Stimulated activated CD4-positive, alpha-beta T cell treated with anti-CD3 and anti-CD28 coated beads, Interleukin-15, amount 100 ng/mL, for 24 hours (primary cell): ENCODE results near the gene NMT1.
A peak's percentile ranks its signal among the peaks of the same experiment; 100 is the strongest.

ENCODE experiments used
- DNase-seq: peaks from one replicate; pipeline ENCODE4 v3.0.0-alpha.2; 2020

The NMT1 gene

DNA sequence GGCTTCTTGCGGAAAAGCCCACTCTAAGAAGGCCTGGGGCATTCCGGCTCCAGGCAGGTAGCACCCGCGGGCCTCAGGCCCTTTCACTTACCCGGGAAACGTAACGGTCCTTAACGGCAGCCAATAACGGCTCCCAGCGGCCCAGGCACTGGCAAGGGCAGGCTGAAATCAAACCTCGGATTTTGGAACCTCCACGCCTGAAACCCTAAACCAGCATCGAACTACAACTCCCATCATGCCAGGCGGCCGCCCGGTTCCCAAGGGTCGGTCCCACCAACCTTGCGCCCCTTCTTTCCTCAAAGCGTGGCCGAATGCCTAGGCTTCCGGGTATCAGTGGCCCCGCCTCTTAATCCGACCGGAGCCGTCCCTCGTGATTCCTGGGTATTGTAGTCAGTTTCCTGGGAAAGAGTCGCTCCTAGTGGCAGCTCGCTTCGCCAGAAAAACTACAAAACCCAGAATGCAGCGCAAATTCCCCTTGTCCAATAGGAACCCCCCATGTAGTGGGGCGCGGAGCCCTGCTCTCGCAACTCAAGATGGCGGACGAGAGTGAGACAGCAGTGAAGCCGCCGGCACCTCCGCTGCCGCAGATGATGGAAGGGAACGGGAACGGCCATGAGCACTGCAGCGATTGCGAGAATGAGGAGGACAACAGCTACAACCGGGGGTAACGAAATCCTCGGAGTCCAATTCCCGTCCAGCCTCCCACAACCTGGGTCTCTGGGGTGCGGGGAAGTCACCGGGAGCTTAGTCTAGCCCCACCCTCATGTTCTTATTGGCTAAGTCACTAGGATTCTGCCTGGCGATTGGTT is at the start of gene NMT1:
NMT1 (plus strand) TSS at position 521 of the 809 bp plus-strand sequence; CDS start at position 534, 13 bp downstream.
- DNase-seq: peak; percentile 98

DNA sequence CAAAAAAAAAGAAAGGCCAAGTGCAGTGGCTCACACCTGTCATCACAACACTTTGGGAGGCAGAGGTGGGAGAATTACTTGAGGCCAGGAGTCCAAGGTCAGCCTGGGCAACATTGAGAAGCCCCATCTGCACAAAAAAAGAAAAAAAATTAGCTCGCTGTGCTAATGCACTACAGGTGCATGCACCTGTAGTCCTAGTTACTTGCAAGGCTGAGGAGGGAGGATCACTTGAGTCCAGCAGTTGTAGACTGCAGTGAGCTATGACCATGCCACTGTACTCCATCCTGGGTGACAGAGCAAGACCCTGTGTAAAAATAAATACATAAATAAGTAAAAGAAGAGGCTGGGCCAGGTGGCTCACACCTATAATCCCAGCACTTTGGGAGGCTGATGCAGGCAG is 49.4 kb upstream of the NMT1 start:
- DNase-seq: no peak

GRCh38 chr17:45013021-45013997 is 47.8 kb upstream of the NMT1 start:
- DNase-seq: no peak

GRCh38 chr17:45016237-45016636 is 44.9 kb upstream of the NMT1 start:
- DNase-seq: no peak

GRCh38 chr17:45016823-45017222 is 44.3 kb upstream of the NMT1 start:
- no peak for DNase-seq

GRCh38 chr17:45018514-45018847 is 42.6 kb upstream of the NMT1 start:
- no peak for DNase-seq

GRCh38 chr17:45018848-45019711 is 42.0 kb upstream of the NMT1 start:
- DNase-seq: peak; percentile 61

DNA sequence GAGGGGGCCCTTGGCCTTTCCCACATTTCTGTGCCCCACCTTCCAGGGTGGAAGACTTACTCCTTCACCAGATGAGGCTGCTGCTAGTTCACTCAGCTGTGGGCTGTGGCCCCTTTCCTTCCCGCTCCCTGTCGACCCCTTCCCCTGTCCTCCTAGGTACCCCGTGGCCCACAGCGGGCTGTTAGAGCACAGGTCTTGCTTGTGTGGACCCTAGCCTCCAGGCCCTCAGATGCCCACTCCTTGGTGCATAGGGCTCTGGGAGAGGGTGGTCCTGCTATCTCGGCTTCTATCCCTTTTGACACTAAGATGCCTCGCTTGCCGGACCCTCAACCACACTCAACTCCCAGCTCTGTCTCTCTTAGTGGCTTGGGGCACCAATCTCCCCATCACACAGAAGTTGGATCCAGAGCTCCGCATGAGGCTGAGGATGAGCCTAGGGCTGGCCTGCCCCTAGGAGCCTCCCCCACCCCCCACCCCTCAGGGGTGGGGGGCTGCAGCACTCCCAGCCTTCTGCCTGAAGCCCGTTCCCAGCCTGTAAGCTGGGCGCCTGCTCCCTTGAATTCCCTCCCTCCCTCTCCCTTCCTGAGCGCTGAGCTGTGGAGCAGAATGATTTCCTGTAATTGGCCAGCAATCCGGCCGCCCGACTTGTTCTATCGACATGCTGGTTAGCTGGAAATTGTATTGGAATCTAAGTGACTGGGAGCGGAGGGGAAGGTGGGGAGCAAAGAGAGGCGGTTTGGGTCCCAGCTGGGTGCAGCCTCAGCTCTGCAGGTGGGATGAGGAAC is 40.6 kb upstream of the NMT1 start:
- peak; percentile 12 for DNase-seq

GRCh38 chr17:45021607-45022287 is 39.4 kb upstream of the NMT1 start:
- DNase-seq: peak; percentile 77

DNA sequence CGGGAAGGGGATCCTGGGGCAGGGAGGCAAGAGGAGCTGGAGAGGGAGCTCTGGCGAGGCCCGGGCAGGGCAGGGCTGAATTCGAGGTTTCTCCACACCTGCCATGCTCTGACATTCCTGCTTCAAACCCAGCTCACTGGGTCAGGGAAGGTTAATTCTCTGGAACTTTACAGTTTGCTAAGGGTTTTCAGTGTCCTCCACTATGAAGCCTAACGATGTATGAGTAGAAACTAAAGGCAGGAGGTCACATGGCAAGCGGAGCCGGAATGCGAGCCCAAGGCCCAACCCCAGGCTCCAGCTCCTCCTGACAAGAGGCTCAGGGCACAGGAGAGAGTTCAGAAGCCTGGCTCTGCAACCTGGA is 38.8 kb upstream of the NMT1 start:
- DNase-seq: no peak

GRCh38 chr17:45022655-45023339 is 38.3 kb upstream of the NMT1 start:
- DNase-seq: no peak

GRCh38 chr17:45029096-45029495 is 32.0 kb upstream of the NMT1 start:
- DNase-seq: no peak

GRCh38 chr17:45029758-45030423 is 31.2 kb upstream of the NMT1 start:
- no peak for DNase-seq

GRCh38 chr17:45030733-45031132 is 30.4 kb upstream of the NMT1 start:
- no peak for DNase-seq

DNA sequence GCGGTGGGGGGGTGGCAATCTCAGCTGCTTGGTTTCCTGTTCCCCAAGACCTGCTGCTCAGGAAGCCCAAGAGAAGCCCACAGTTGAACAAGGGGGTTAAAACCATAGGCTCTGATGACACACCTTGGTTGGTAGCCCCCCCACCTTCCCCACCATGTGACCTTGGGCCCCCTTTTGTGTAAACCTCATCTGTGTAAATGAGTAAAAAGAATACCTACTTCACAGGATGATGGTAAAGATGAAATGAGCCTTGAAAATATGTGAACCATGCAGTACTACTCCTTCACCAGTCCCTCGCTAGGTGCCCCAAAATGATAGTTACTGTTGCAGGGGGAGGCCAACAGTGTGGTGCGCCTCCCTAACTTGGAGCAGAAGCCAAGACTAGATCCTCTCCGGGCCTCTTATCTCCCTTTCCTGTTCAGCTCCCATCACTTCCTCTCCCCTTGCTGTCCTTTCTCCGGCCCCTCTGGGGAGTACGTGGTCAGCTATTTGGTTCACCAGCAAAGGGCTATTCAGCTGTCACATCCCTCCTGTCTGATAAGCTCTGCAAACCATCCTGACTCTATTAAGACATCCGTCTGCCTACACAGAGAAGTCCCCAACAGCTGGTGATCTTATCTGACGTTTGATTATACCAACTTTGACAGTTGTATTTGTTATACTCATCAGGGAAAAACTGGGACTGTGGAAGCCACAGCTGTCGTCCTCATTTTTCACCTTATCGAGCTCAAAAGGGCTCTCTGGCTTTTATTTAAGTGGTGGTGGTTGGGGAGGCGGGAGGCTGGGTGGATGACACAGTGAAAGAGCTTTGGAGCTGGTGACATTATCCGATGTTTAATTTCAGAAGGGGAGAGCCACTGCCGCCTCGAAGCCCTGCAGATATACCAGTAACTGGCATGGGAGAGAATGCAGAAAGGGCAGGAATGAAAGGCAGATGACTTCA is 29.6 kb upstream of the NMT1 start:
- DNase-seq: no peak

GRCh38 chr17:45032174-45032541 is 29.0 kb upstream of the NMT1 start:
- DNase-seq: no peak

- DNase-seq: no peak
These were observed 26.5 kb upstream of the NMT1 start for GRCh38 chr17:45034599-45034998.

DNA sequence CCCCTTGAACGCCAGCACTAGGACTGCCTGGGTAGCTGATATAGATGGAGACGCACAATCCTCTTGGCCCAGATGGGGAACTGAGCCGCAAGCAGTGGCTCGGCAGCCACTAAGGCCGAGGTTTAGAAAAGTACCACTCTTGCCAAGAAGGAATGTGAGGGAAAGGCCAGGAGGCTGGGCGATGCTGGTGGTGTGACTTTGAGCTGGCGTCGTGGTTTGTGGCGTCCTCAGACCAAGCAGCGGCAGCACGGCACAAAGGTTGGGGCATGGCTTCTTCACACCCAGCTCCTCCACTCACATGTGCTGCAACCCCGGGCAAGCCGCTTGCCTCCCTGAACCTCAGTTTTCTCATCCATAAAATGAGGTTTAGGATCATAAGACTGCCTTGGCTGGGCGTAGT is 25.3 kb upstream of the NMT1 start:
- no peak for DNase-seq

GRCh38 chr17:45036691-45037090 is 24.4 kb upstream of the NMT1 start:
- no peak for DNase-seq
